ENCODE measurements around the gene DDX23.
A peak's percentile ranks its signal among the peaks of the same experiment; 100 is the strongest.

The DDX23 gene

DNA sequence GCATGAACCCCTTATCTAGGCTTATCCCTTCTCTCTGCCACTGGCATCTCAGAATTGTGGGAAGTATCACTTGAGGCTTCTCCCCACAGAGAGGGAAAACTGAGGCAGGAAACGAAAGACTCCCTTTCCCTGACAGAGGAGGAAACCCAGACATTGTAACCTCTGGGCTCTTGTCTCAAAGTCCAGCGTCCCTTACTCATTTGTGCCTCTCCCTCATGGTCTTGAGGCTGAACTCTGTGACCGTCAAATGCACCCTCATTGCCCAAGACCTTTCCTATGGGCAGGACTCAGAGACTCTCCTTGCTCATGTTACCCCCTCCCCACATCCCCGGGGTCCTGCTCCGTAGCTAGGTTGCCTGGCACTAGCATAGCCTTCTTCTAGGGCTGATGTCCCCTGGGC lies 29.8 kb downstream of the DDX23 start:
- DNase-seq, result no peak

DNA sequence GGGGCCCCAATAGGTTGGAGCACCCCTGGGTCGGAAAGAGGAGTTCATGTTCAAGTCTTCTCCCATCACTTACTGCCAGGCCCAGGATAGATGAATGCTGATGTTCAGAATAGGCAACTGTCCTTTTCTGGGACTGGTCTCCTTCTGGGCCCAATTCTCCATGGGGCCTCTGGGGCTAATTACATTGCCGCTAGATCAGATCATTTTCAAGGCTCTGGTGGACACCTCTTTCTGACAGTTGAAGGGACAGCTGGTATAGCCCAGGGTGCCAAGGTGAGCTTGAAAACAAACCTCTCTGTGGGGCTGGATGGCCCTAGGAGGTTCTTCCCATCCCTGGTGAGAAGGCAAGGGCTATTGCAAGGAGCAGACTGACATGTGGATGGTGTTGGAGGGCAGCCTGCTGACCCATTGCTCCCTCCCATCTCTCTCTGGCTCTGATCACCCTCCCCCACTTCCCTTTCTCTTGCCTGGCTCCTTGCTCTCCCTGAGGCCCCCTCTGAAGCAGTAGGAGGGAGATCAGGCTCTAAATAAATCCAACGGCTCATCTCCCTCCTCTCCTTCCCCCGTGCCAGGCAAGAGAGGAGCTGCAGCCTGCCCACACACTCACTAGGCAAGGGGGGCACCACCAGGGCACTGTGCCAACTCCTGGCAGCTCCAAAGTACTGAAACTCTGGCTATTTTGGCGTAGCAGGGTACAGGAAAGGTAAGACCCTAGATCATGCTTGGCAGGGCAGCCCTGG lies 31.8 kb downstream of the DDX23 start:
- no peak for DNase-seq

DNA sequence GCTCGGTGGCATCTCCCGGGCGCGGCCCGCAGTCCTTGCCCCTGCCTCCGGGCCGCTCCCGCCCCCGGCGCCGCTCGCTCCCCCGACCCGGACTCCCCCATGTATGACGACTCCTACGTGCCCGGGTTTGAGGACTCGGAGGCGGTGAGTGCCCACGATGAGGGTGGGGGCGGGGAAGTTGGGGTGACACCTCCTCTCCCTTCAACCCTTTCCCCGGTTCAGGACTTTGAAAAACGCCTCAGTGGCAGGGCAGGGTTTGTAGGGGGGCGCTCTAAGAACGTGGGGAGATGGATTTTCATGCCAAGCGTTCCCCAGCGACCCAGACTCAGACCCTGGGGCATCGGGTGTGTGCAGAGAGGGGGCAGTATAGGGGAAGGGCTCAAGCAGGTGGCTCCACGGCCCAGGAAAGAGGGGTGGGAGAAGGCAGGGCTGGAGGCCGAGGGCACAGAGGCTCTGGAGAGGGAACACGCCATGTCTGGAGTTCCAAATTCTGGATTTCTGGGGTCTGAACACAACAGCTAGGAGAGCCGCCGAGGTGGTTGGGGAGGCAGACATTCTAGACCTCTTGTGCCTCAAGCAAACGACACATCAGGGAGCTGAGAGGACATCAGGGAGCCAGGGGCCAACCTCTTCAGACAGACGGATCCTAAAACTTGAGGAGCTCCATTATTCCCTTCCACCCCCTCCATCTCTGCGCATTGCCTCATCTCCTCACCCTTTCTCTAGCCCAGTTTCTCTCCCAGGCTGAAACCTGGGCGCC lies 33.0 kb downstream of the DDX23 start:
- no peak for DNase-seq

DNA sequence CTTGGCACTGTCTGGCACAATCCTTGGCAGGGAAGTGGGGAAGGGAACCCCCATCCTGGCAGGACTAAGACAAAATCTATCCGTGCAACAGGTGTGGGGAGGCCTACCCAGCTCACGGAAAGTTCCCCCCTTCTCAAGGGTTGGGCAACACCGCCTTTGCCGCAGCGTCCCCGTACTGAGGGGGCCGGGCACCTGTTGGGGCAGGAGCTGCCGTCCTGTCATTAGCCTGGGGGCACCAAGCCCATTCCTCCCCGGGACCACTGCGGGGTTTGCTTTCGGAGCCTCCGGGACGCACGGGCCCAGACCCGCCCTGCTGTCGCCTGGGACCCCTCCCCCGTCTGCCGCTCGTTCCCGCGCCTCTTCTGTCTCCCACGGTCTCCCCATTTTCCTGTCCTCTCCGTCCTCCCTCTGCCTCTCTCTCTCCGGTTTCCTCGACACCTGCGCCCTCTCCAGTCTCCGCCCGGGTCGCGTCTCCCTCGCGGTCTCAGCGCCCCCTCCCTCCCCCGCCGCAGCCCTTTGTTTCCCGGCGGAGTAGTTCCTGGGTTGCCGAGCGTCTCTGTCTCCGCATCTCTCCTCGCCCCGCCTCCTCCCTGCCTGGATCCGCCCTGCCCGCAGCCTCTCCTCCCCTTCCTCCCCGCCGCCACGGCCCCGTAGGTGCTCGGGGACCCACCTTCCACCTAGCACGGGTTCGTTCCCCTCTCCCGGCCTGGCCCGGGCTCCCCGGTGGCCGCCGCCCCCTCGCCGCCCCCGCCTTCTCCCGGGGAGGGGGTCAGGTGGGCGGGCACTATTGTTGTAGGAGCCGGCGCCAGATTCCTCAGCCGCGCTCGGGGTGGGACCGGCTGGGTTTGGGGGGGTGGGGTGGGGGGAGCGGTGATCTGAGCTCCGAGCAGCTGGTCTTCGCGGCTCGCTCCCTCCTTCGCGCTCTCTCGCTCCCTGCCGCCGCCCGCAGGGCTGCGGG lies 33.8 kb downstream of the DDX23 start, which contains the start of gene CACNB3:
Gene CACNB3, plus strand, starts transcription at position 624 of the 958 bp plus-strand sequence. CDS start 434 bp downstream, outside the sequence.
- DNase-seq, result no peak

DNA sequence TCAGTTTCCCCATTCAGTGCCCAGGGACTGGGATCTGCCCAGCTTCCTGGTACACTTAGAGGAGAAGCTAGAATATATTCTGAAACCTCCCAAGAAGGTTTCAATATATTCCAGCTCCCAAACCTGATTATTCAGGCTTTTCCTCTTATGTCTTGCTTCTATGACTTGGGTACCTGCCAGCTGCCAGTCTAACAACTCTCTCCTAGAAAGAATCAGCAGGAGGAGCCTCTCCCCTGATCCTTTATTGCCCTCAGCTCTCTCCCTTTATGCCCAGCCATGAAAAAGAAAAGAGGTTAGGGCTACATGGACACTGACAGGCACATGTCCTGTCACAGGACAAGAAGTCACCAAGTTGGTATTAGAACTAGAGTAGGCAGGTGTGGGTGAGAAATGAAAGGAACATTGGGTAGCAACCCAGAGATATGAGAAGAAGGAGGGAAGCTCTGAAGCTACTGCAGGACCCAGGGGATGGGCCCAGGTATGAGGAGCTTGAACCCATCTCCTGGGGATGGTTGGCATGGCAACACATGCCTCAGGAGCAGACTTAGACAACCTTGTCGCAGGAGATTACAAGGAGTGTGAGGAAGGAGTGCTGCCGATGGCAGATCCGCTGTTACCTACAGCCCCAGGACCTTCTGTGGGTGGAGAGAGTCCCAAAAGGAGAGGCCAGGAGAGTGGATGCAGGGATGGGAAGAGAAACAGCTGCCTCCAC lies 35.7 kb downstream of the DDX23 start:
- DNase-seq, result no peak

DNA sequence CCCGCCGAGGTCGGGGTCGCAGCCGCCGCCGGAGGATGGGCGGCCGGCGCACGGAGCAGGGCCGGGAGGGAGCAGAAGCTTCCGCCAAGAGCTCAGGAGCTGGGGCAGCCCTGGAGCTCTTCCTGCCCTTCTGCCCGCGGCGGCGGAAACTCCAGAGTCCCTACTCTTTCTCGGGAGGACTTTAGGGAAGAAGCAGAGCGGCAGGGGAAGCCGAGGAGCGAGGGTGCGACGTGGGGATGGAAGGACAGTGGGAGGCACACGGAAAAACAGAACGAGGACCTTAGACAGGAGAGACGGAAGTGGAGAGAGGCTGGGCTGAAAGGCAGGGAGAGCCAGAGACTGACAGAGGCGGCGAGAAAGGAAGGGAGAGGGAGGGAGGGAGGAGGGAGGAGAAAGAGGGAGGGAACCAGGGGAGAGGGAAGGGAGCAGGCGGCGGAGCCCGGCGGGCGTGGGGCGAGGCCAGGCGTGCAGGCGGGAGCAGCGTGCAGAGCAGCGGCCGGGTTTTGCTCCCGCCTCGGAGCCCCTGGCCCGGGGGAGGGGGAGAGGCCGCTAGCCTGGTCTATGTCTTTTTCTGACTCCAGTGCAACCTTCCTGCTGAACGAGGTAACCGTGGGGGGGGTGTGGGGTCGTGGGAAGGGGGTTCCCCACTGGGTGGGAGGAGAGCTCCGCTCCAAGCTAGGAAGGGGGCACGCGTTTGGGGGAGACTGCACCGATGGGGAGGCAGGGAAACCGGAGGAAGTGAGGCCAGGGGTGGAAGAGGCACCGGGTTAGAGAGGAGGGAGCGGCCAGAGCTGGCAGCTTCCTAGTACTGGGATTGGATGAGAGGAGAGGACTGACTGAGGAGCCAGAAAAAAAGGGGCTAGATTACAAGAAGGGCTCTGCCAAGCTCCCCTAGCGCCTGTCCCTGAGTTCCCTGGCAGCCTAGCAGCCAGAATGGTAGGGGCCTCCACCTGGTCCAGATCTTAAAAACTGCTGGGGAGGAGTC lies 36.5 kb downstream of the DDX23 start:
- DNase-seq, result no peak

DNA sequence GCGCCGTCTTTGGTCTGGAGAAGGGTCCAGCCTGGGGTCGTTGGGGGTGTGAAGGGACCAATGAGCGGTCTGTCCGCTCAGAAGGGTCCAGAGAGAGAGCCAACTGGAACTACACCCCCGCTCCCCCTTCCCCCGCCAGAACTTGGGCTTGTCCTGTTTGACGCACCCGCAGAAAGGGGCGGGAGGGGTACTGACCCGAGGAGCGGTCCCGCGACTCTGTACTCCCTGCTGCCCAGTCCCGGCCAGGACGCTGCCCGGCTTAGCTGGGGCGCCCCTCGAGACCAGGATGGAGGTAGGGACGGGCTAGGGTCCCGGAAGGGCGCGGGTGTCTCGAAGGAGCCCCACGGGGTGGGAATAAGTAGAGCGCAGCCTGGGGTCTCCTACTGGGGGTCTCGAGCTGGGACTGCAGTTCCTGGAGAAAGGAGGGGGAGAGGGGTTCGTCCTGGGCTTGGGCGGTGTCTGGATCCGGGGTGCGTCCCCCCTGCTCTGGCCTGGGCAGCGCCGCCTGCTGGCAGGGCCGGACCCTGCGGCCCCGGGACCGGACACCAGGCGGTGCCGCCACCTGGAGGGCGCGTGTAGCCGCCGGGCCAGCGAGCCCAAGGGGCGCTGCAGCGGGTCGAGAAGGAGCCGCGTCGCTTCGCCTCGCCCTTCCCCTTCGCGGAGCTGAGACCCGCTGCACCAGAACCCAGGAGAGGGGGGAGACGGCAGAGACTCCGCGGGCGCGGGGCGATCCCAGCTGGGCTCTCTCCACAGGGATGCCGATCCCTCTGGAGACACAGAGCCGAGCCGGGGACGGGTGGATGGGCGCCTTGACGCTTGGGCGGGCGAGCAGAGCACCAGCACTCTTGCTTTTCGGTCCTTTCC lies 37.5 kb downstream of the DDX23 start:
- no peak for DNase-seq

DNA sequence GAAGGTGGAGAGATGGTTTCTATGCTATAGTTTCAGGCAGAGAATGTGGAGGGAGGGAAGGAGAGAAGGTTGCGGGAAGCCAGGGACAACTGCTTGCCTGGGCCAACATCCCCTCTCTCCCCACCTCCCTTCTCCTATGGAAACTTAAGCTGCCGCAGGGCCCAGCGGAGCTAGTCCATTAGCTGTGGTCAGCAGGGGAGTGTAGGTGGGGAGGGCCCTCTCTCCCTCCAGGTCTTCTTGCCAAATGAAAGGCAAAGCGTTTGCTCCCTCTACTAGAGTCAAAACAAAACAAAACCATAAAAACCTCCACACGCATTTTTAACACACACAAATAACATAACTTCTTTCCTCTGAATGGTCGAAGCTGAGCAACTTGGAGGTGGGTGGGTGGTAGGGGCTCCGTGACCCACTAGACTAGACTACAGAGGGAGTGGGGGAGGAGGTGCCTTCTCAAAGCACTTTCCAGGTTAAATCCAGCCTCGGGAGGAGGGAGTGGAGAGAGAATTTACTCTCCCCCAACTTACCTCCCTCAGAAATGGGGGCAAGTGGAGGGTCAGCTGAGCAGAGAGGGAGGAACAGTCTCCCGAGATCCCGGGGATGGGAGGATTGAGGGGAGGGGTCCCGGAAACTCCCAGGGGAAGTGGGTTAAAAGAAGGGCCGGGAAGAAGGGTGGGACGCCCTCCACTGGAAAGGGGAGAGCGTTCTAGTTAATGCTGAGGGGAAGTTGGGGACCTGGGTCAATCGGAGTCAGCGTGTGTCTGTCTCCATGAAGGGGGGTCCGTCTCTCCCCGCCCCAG lies 38.3 kb downstream of the DDX23 start:
- DNase-seq, result no peak

DNA sequence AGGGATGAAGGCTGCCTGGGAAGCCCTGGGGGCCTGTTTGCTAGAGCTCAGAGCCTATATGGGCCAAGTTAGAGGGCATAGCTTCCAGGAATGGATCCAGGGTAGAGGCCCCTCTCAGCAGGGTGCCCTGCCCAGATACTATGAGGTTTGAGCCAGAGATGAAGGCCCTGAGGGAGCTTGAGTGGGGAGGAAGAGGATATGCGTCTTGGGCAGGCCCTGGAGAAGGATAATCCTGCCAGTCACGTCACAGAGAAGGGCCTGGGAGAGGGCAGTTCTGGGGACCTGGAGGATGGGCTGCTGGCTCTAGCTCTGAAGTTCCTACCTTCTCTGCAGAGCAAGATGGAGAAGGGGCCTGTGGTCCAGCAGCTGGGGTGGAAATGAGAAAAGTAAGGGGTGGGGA lies 39.6 kb downstream of the DDX23 start:
- no peak for DNase-seq

DNA sequence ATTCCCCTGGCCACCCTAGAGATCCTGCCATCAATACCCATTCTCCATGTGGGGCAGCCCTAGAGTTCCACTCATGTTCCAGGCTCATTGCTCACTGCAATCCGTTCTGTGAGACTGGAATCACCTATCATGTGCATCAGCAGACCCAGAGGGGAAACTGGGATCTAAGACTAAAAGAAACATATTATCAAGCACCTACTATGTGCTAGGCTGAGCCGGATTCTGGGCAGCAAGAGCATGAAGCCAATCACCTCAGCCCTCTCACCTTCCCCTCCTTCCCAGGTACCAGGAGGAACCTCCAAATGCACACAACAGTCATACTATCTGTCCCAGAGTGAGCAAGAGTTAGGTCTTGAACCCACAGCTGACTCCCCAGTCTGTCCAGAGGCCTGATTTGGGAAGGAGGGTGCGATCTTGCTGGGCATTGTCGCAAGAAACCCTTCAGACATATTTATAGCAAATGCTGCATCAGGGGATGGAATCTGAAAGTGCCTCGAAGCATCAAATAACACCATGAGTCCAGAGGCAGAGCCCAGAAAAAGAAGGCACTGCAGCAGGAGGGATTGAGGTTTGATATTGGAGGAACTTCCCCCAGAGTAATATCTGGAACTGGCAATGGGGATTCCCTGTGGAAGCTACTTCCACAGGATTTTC lies 40.4 kb downstream of the DDX23 start:
- DNase-seq, result no peak

DNA sequence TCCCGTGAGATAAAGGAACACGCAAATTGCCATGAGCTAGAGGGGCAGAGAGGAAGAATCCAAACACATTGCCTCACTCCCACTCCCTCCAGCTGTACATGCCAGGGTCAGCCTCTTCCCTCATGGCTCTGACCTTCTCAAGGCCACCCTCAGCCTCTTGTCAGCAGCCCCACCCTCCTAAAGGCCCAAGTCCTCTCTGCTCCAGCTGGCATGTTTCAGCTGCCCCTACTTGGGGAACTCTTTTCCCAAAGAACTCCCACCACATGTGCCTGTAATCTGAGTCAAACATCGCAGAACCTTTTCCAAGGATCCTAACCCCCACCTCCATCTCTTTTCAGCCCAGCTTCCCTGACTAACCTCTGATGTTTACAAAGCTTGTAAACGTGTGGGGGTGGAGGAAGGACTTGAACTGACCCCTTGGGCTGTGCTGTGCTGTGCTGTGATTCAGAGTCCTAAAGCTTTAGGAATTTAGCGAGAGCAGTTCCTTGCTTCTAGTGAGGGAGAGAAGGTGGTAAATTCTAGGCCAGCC lies 41.0 kb downstream of the DDX23 start:
- DNase-seq, result no peak

DNA sequence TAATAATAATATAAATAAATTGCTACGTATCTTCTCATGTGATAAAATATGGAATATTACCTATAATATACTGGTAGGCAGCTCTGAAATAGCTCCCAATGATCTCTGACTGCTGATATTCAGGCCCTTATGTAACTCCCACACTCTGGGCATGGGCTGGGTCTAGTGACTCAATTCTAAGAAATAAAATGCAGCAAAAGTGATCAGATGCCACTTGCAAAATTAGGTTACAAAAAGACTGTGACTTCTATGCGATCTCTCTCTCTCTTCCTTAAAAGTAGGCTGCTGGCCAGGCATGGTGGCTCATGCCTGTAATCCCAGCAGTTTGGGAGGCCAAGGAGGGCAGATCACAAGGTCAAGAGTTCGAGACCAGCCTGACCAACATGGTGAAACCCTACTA lies 44.0 kb downstream of the DDX23 start:
- no peak for DNase-seq

DNA sequence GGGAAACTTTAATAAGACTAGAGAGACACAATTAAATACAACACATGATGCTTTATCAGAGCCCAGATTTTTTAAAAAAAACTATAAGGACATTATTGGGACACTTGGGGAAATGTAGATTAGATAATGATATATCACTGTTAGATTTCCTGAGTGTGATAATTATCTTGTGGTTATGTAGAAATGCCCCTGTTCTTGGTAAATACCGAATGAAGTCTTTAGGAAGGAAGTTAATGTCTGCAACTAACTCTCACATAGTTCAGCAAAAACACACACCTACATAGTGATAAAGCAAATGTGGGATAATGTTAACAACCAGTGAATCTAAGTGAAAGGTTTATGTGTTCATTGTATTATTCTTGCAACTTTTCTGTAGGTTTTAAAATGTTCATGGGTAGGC lies 48.3 kb downstream of the DDX23 start:
- no peak for DNase-seq

DNA sequence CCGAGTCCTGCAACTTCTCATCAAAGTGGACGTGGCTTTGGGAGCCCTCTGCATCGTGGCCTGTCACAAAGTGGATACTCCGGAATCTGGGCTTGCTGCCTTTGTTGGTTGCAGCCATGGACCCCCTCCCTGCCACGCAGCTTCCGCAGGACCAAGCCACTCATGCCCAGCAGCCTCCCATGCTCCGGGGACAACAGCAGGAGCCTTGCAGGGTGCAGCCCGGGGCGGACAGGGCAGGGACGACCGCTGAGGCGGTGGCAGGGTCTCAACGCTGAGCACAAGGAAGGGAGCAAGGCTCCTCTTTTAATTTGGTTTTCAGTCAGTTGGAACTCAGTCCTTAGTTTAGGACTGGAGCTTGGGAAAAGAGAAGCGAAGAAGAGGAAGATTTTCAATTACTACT lies 51.0 kb downstream of the DDX23 start:
- no peak for DNase-seq

DNA sequence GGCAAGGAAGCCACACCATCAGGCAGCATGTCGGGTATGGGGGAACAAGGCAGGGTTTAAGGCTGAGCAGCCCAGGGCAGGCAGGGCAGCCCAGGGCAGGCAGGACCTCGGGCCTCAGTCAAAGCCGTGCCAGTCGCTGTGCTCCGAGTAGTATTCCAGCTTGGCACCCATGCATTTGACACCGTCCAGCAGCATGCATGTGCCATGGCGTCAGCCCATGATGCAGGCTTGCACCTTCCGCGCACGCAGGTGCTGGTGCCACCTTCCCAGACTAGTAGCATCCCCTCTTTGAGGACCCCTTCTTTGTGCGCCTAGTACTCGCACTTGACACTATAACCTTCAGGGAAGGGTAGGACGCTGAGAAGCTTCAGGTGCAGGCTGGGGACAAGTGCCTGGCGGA lies 51.5 kb downstream of the DDX23 start:
- no peak for DNase-seq

DNA sequence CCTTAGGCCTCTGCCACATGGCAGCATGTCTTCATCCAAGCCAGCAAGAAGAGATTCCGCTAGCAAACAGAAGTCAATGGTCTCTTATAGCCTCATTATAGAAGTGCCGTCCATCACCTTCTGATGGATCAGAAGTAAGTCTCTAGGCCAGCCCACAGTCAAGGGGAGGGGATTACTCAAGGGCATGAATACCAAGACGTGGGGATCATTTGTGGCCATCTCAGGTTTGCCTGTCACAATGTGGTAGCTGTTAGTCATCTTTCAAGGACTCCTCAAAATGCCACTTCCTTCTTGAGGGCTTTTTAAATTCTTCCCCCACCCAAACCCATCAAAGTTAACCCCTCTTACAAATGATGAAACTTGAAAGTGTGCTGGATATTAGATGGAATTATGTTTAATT lies 55.0 kb downstream of the DDX23 start:
- peak; percentile 57 for DNase-seq

DNA sequence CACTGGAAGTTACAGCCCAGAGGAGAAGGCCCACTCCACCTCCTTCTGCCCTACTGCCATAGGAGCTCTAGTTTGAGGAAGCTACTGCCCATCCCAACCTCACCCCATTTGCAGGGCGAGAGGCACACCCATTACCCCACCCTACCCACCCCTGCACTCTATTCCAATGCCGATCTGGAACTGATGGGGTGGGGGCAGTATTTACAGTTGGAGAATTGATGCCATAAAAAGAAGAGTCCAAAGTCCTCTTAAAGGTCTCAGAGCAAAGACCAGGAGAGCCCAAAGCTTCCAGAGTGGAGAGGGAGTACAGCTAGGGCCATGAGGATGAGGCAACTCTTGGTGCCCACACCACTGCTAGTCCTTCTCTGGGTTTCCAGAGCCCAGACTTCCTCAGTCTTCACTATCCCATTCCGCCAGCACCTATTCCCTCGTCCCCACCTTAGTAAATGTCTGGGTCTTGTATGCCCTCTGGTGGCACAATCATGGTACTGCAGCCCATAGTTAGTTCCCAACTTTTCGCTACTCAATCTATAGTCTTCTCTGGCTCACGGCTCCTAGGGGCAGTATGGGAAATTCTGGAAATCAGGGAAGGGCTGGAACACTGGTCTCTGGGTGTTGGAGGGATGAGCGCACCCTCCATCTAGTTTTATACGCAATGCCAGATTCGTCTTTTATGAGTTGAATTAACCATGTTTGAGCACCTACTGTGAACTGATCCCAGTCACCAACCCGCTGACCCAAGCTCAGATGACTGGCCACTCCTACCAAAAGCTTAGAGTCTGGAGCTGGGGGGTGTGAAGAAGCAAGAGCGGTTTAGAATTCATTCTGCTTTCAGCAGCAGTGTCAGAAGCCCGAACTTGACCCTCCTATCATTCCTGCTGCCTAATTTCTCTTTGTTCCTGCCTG lies 56.2 kb downstream of the DDX23 start:
- DNase-seq, result peak; percentile 24

DNA sequence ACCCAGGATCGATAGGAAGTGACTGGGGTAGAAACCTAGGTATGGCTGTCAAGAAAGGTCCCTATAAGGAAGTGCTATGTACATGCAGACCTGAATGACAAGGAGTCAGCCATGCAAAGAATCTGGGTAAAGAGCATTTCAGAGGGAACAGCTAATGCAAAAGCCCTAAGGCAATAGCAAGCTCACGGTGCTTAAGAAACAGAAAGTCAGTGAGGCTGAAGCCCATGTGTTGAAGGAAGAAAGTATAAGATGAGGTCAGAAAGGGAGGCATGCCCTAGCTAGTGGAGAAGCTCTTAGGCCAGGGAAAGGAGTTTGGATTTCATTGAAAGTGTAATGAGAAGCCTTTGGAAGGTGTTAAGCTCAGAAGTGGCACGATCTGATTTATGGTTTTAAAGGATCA lies 57.1 kb downstream of the DDX23 start:
- DNase-seq, result no peak
